Stomach (tissue), 4 donors: ENCODE data around the gene WDR17.

Experiments used
- POLR2A ChIP-seq, 4 donors: fragments of 450-650 bp; IDR thresholded peaks; one replicate each; pipeline ENCODE4 v1.6.1; 2016; ENCODE audit warnings: antibody characterized with exemption in 4 of 4, control low read depth in 2 of 4, mild to moderate bottlenecking in 1 of 4, moderate library complexity in 1 of 4
- TF ChIP-seq, protein P1 (sequence below), 7 experiments: fragments of 450-650 bp in 4 of 7; fragments of 200-600 bp in 3 of 7; sonication (generic) in 3 of 7; IDR thresholded peaks; one replicate each; pipeline ENCODE4 v1.5.1; 2016 to 2019; ENCODE audit warnings: antibody characterized with exemption in 7 of 7, control low read depth in 2 of 7, mild to moderate bottlenecking in 1 of 7

DNA sequence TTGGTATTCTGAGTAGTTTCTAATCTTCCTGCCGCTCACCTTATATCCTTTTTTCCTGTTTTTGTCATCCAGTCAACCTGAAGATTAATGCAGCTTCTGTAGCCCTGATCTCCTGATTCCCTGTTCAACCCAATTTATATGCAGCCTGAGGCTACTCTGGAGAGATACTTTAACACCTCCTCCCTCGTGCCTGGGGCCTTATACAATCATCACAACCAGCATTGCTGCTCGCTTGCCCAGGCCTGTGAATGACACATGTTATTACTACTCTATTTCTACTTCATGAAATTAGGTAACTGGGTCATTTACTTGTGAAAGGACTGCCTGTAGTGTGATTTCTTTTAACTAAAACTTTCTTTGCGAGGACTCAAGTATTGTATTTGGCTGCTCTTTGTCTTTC lies 33.7 kb upstream of the WDR17 start:
- TF ChIP-seq, protein P1, sequence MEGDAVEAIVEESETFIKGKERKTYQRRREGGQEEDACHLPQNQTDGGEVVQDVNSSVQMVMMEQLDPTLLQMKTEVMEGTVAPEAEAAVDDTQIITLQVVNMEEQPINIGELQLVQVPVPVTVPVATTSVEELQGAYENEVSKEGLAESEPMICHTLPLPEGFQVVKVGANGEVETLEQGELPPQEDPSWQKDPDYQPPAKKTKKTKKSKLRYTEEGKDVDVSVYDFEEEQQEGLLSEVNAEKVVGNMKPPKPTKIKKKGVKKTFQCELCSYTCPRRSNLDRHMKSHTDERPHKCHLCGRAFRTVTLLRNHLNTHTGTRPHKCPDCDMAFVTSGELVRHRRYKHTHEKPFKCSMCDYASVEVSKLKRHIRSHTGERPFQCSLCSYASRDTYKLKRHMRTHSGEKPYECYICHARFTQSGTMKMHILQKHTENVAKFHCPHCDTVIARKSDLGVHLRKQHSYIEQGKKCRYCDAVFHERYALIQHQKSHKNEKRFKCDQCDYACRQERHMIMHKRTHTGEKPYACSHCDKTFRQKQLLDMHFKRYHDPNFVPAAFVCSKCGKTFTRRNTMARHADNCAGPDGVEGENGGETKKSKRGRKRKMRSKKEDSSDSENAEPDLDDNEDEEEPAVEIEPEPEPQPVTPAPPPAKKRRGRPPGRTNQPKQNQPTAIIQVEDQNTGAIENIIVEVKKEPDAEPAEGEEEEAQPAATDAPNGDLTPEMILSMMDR (IDR thresholded peaks at IDR 0.05), result no peak
- TF ChIP-seq POLR2A (IDR thresholded peaks at IDR 0.05), result no peak
